Ectodermal cell (in vitro differentiated cells): ENCODE data around the gene MTX1.
"Not testable (repeated sequence)": the region's sequence is repeated elsewhere in the genome, so short reads cannot be mapped to it uniquely, and the experiment has no call there.

ENCODE experiments used
- H3K27ac ChIP-seq: 2 replicates; pipeline ENCODE4 v1.7.0; 2013; ENCODE audit warnings: mild to moderate bottlenecking, low read depth, low read length; ENCODE audit not compliant: insufficient read depth, poor library complexity, severe bottlenecking
- H3K27me3 ChIP-seq: 2 replicates; pipeline ENCODE4 v1.7.0; 2013; ENCODE audit warnings: mild to moderate bottlenecking, low read length; ENCODE audit not compliant: insufficient read depth, control insufficient read depth, poor library complexity, severe bottlenecking
- H3K36me3 ChIP-seq: one replicate; pipeline ENCODE4 v1.7.0; 2013; ENCODE audit warnings: low read length; ENCODE audit not compliant: control insufficient read depth, insufficient read depth
- H3K4me1 ChIP-seq: one replicate; pipeline ENCODE4 v1.7.0; 2013; ENCODE audit warnings: low read length; ENCODE audit not compliant: control insufficient read depth, insufficient read depth
- H3K4me3 ChIP-seq: 2 replicates; pipeline ENCODE4 v1.7.0; 2013; ENCODE audit warnings: low read depth, low read length, control low read depth; ENCODE audit not compliant: insufficient read depth
- H3K9me3 ChIP-seq: 2 replicates; pipeline ENCODE4 v1.7.0; 2013; ENCODE audit warnings: mild to moderate bottlenecking, low read length, moderate library complexity; ENCODE audit not compliant: control insufficient read depth
- WGBS, 2 experiments: methylation state at CpG; one replicate each; pipeline ENCODE4 v1.1.7; 2013; ENCODE audit warnings: missing lambda C conversion rate in 2 of 2; 5-methylcytosine and 5-hydroxymethylcytosine counted together

MTX1 gene

DNA sequence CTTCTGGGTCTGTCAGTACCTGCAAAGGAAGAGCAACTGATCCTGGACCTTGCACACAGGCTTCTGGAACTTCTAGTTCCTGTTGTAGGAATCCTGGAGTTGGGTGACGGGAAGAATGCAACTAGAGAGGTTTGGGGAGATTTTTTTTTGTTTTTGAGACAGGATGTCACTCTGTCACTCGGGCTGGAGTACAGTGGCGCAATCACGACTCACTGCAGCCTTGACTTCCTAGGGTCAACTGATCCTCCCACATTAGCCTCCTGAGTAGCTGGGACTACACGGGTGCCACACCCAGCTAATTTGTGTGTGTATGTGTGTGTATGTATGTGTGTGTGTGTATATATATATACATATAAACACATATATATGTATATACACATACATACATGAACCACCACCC is 28.0 kb downstream of the MTX1 start:
- H3K4me3 ChIP-seq, result no peak overlapping the region
- no peaks in the 10 kb centered on the region for H3K27me3 ChIP-seq
- peaks cover 5% of the 10 kb centered on the region for H3K36me3 ChIP-seq
- 95 to 97% methylated on average over 4 to 5 of the region's 5 CpGs for WGBS, 2 experiments
- H3K27ac ChIP-seq, result no peak overlapping the region
- no peaks in the 10 kb centered on the region for H3K4me1 ChIP-seq
- H3K9me3 ChIP-seq, result no peaks in the 10 kb centered on the region

DNA sequence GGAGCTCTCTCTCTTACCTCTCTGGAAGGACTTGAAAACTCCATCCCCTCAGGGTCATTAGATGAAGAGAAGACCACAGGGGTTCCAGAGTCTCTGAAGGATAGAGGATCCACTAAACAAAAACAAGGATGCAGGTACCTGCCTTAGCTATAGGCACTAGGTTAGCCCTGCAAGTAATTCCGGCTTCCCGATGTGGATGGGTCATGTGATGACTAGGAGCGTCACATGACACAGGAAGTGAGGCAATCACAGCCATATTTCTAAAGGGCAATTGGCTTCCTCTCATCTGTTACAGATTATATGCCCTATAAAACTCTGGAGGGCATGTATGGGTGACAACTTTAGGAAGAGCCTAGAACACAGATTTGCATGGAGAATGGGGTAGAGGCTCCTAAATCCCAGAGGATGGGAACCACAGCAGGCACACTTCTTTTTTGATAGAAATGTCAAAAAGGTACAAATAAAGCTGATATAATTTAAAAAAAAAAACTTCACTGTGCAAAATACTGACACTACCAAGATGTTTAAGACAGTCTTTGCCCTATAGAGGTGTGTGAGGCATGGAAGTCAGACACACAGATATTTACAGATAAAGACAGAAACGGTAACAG is 32.7 kb downstream of the MTX1 start:
- Histone ChIP-seq H3K27ac (no peak overlapping the region), H3K27me3 (no peaks in the 10 kb centered on the region), H3K4me1 (no peaks in the 10 kb centered on the region), H3K9me3 (no peaks in the 10 kb centered on the region), H3K36me3 (peaks cover 5% of the 10 kb centered on the region), H3K4me3 (peak overlapping the region; percentile 39)
- 23 to 24% methylated on average over 4 of the region's 4 CpGs for WGBS, 2 experiments

DNA sequence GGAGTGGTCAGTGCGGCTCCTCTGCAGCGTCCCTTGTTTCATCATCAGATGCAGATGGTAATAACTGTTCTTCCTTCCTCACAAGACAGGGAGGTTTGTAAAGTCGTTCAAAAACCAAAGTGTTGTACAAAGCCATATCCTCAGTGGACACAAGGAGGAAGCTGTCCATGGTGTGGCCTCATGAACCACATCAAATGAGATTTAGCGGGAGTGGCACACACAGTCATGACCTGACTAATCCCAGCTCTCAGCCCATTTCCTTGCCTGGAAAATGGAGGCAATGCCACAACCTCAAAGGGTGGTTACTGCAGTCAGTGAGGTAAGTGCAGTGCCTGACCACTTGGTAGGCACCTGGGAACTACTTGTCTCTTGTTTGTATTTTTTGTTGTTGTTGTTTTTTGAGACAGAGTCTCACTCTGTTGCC is 33.4 kb downstream of the MTX1 start:
- Histone ChIP-seq H3K27me3 (no peaks in the 10 kb centered on the region), H3K27ac (no peak overlapping the region), H3K36me3 (peaks cover 5% of the 10 kb centered on the region), H3K4me3 (no peak overlapping the region), H3K4me1 (no peaks in the 10 kb centered on the region), H3K9me3 (no peaks in the 10 kb centered on the region)
- WGBS, 2 experiments, result 91 to 96% methylated on average over 4 of the region's 4 CpGs

- Histone ChIP-seq H3K27ac (no peak overlapping the region), H3K4me3 (no peak overlapping the region), H3K27me3 (no peaks in the 10 kb centered on the region)
These were observed 34.4 kb downstream of the MTX1 start for GRCh38 chr1:155242805-155243358.

GRCh38 chr1:155244368-155245162 is 36.1 kb downstream of the MTX1 start:
- 0 to 1% methylated on average over 51 of the region's 53 CpGs for WGBS, 2 experiments
- Histone ChIP-seq H3K4me1 (no peaks in the 10 kb centered on the region), H3K9me3 (no peaks in the 10 kb centered on the region), H3K27me3 (no peaks in the 10 kb centered on the region), H3K27ac (peak overlapping the region; percentile 90), H3K4me3 (peak overlapping the region; percentile 38), H3K36me3 (peaks cover 14% of the 10 kb centered on the region)

More at GRCh38 chr1:155242805-155243358, 34.4 kb downstream of the MTX1 start:
- Histone ChIP-seq H3K36me3 (peaks cover 8% of the 10 kb centered on the region), H3K9me3 (no peaks in the 10 kb centered on the region), H3K4me1 (no peaks in the 10 kb centered on the region)
- WGBS, 2 experiments, result 83 to 93% methylated on average over 3 of the region's 3 CpGs

DNA sequence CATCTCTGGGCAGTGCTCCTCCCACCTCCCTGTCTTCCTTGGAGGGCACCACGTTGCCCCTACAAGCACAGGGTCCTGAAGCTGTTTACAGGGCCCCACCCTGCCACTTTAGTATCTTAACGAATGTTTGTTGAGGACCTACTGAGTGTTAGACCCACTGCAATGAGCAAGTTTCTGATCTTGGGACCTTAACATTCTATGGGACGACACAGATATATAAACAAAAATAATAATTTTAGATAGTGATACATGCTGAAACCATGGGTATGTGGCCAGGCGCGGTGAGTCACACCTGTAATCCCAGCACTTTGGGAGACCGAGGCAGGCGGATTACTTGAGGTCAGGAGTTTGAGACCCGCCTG is 36.6 kb downstream of the MTX1 start:
- Histone ChIP-seq H3K9me3 (no peaks in the 10 kb centered on the region), H3K36me3 (peaks cover 14% of the 10 kb centered on the region), H3K27me3 (no peaks in the 10 kb centered on the region), H3K4me1 (no peaks in the 10 kb centered on the region), H3K27ac (peak overlapping the region; percentile 90), H3K4me3 (peak overlapping the region; percentile 38)
- 63 to 66% methylated on average over 7 to 8 of the region's 8 CpGs for WGBS, 2 experiments

DNA sequence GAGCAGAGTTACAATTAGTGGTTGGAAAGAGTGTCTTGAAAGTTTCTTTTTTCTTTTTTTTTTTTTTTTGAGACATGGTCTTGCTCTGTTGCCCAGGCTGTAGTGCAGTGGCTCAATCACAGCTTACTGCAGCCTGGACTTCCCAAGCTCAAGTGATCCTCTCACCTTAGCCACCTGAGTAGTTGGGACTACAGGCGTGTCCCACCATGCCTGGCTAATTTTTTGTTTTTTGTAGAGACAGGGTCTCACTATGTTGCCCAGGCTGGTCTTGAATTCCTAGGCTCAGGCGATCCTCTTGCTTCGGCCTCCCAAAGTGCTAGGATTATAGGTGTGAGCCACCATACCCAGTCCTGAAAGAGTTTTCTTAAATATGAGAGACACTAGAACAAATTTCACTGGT is 38.3 kb downstream of the MTX1 start:
- not testable (repeated sequence) for H3K27me3 ChIP-seq, H3K4me1 ChIP-seq, H3K27ac ChIP-seq, H3K4me3 ChIP-seq, H3K9me3 ChIP-seq
- WGBS, 2 experiments, result 90 to 98% methylated on average over 3 of the region's 3 CpGs
- peaks cover 14% of the 10 kb centered on the region for H3K36me3 ChIP-seq

GRCh38 chr1:155247667-155248553 is 39.4 kb downstream of the MTX1 start:
- no peak overlapping the region for H3K27ac ChIP-seq
- peaks cover 14% of the 10 kb centered on the region for H3K36me3 ChIP-seq
- no peaks in the 10 kb centered on the region for H3K4me1 ChIP-seq
- WGBS, 2 experiments, result 95 to 96% methylated on average over 26 of the region's 26 CpGs
- H3K27me3 ChIP-seq, result no peaks in the 10 kb centered on the region
- no peak overlapping the region for H3K4me3 ChIP-seq
- H3K9me3 ChIP-seq, result no peaks in the 10 kb centered on the region

DNA sequence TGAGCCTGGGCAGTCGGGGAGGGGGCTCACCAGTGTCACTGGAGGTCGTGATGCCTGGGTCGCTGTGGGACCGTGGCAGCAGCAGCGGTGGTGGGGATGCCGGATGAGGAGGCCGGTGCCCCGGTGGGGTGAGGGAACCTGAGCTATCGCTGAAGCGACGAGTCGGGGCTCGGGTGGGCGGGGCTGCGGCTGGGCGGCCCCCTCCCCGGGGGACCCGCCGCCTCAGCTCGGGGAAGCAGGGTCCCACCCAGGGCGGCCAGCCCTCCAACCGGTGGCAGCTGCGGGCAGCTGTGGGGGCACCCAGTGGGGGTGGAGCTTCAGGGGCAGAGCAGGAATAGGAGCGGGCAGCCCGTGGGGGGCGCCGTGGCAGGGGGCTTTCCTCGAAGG is 41.7 kb downstream of the MTX1 start:
- peaks cover 14% of the 10 kb centered on the region for H3K36me3 ChIP-seq
- H3K4me3 ChIP-seq, result peak overlapping the region; percentile 32
- 58 to 59% methylated on average over 28 of the region's 28 CpGs for WGBS, 2 experiments

More for the DNA sequence above, 41.7 kb downstream of the MTX1 start:
- no peak overlapping the region for H3K27ac ChIP-seq
- H3K4me1 ChIP-seq, result peaks cover 17% of the 10 kb centered on the region
- no peaks in the 10 kb centered on the region for H3K9me3 ChIP-seq
- H3K27me3 ChIP-seq, result no peaks in the 10 kb centered on the region
